Measurements from ENCODE around the gene MRPS26. TPM values are rescaled to one million over a fixed set of nuclear protein-coding genes. Genes with fewer than 3 reads are reported as not detected.

MRPS26 gene
- total RNA-seq, 2 donors from 2014 or later, result 75.8 to 129 TPM

DNA sequence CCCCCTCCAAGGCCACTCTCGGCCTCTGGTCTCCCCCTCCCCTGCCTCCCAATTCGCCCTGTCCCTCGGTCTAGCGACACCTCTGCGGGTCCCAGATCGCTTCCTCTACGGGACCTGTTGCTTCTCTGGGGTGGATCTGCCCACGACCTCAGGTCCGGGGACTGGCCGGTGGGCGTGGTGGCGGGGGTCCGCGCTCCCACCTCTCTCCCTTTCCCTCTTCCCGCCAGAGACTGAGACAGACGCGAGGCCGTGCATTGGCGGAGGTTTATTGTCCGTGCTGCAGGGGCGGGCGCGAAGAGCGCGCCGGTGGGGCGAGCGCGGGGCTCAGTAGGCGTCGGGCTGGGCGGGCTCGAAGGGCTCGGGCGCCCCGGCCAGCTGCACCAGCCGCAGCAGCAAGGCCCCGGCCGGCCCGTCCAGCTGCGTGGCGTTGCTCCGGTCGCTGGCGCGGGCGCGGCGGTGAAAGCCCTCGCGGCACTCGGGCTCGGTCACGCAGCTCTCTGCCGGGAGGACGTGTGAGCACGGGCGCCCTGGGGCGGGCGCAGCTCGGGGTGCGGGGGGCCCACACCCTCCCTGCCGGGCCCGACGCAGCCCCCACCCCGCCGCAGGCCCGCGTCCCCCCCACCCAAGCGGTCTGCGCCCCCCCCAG lies 36.6 kb downstream of the MRPS26 start:
- no peak for TF ChIP-seq CTCF (IDR thresholded peaks at IDR 0.05)
- TF ChIP-seq POLR2A (IDR thresholded peaks at IDR 0.05), result no peak
- no peak for TF ChIP-seq POLR2AphosphoS5 (IDR thresholded peaks at IDR 0.05)
- no peaks in the 10 kb centered on the region for H3K27me3 ChIP-seq (replicated peaks; ENCODE audit: insufficient read depth)
- 6% methylated on average over 56 of the region's 71 CpGs for WGBS
- DNase-seq (ENCODE audit: low spot score), result no peak
- no peak overlapping the region for H3K27ac ChIP-seq
- H3K36me3 ChIP-seq, result no peaks in the 10 kb centered on the region
- H3K4me1 ChIP-seq (replicated peaks), result no peaks in the 10 kb centered on the region
- peak overlapping the region; percentile 15 to 35 for H3K4me3 ChIP-seq
- H3K9me3 ChIP-seq, result no peaks in the 10 kb centered on the region
- intact Hi-C loops (cut with DNase I), result no loop called here

DNA sequence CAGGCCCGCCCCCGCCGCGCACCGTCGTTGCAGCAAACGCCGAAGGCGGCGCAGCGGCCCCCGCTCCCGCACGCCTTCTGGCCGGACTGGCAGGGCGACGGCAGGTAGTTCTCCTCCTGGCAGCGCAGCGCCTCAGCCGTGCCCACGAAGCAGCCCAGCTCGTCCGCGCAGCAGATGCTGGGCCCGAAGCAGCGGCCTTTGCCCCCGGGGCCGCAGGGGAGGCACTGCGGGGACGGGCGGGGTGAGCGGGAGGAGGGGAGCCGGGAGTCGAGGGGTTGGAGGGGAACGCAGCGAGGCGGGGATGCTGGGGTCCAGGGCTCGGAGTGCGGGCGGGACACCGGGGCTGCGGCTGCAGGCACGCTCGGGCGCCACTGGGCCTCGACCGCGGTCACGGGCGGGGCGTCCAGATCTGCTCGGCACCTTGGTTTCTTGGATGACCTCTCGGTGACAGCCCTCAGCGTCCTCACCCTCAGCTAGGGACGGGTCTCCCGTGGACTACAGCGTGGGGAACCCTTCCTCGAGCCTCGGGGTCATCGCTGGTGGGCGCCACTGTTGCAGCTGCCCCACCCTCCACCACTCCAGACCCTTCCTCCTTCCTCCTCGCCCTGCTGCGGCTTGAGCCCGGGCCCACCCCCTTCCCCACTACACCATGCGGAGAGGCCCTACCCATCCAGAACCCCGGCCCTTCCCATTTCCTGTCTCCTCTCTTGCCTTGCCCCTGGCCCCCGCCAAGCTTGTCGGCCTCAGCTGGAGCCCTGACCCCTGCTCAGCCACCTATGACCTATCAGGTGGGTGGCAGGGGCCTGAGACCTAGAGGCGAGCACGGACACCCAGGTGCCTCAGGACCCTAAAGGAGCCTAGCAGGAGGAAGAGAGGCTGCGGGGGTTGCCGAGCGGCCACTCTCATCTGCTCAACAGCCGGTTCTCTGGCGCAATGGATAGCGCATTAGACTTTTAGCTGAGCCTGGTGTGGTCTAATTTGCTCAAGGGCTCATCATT lies 37.4 kb downstream of the MRPS26 start:
- TF ChIP-seq CTCF (IDR thresholded peaks at IDR 0.05) (no peak), POLR2AphosphoS5 (IDR thresholded peaks at IDR 0.05) (no peak), POLR2A (IDR thresholded peaks at IDR 0.05) (no peak)
- no peaks in the 10 kb centered on the region for H3K9me3 ChIP-seq
- no peaks in the 10 kb centered on the region for H3K4me1 ChIP-seq (replicated peaks)
- H3K36me3 ChIP-seq, result no peaks in the 10 kb centered on the region
- H3K4me3 ChIP-seq, result peak overlapping the region; percentile 15 to 35
- H3K27ac ChIP-seq, result no peak overlapping the region
- 36% methylated on average over 49 of the region's 76 CpGs for WGBS
- DNase-seq (ENCODE audit: low spot score), result no peak
- intact Hi-C loops (cut with DNase I), result no loop called here
- no peaks in the 10 kb centered on the region for H3K27me3 ChIP-seq (replicated peaks; ENCODE audit: insufficient read depth)

DNA sequence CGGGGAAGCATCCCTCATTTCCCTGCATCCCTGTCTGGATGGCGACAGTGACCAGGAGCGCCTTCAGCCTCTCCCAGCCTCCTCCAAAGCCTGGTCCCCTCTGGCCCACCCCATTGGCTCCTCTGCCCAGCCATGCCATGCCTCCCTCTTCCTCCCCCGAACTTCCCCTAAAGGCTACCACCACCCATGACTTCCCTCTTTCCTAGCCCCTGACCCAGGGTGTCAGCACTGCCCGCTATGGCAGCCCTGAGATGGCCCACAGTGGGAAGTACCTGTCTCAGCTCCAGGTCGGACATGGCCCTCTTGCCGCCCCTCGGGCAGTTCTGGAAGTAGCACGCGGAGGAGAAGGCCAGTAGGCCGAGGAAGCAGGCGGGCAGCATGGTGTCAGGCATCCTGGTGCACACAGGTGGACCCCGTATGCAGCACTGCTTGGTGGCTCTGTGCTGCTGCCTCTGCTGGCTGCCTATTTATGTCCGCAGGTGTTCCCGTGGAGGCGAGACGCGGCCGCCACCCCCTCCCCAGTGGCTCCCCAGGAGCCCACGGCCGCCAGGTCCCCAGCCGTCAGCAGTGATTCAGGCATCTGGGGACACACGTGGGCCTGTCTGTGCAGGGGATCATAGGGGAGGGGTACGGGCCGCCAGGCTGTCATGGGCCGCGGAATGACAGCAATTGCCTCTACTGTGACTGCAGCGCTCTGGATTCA lies 38.6 kb downstream of the MRPS26 start, which contains the start of gene AVP:
AVP (minus strand) TSS at position 442 of the 703 bp plus-strand sequence; CDS start at position 392, 50 bp downstream.
- WGBS, result 79% methylated on average over 28 of the region's 28 CpGs
- TF ChIP-seq CTCF (IDR thresholded peaks at IDR 0.05), result no peak

GRCh38 chr20:3084986-3085360 lies 39.1 kb downstream of the MRPS26 start:
- intact Hi-C loops (cut with DNase I), result no loop called here
- TF ChIP-seq POLR2A (IDR thresholded peaks at IDR 0.05) (no peak), POLR2AphosphoS5 (IDR thresholded peaks at IDR 0.05) (no peak), CTCF (IDR thresholded peaks at IDR 0.05) (no peak)
- 90% methylated on average over 7 of the region's 7 CpGs for WGBS
- H3K4me3 ChIP-seq, result no peak overlapping the region
- no peaks in the 10 kb centered on the region for H3K4me1 ChIP-seq (replicated peaks)
- no peak for DNase-seq (ENCODE audit: low spot score)
- no peaks in the 10 kb centered on the region for H3K27me3 ChIP-seq (replicated peaks; ENCODE audit: insufficient read depth)
- H3K36me3 ChIP-seq, result no peaks in the 10 kb centered on the region
- no peak overlapping the region for H3K27ac ChIP-seq
- no peaks in the 10 kb centered on the region for H3K9me3 ChIP-seq

More for the DNA sequence above, 38.6 kb downstream of the MRPS26 start, which contains the start of gene AVP:
- no peak for DNase-seq (ENCODE audit: low spot score)
- Histone ChIP-seq H3K9me3 (no peaks in the 10 kb centered on the region), H3K4me3 (no peak within 1 kb of the TSS), H3K36me3 (no peaks in the 10 kb centered on the region), H3K27me3 (replicated peaks; ENCODE audit: insufficient read depth) (no peaks in the 10 kb centered on the region), H3K27ac (no peak within 1 kb of the TSS), H3K4me1 (replicated peaks) (no peaks in the 10 kb centered on the region)
- intact Hi-C loops (cut with DNase I), result no loop called here

Data from prostate gland (tissue), 2 donors.